Smooth muscle cell (in vitro differentiated cells): ENCODE measurements around the gene GRAMD1C. TPM values are rescaled to one million over a fixed set of nuclear protein-coding genes. Genes with fewer than 3 reads are reported as not detected.

ENCODE experiments used
- DNase-seq: peaks from one replicate; lab custom pipeline; 2025; ENCODE audit not compliant: unreplicated experiment; lab: John Stamatoyannopoulos, UW
- H2AFZ ChIP-seq: fragments of 200-600 bp; sonication (generic); 2 replicates; pipeline ENCODE4 v1.6.0; 2016; ENCODE audit warnings: antibody characterized with exemption, low read depth, mild to moderate bottlenecking
- H3F3A ChIP-seq: fragments of 200-600 bp; sonication (generic); 2 replicates; pipeline ENCODE4 v1.6.0; 2017; ENCODE audit warnings: antibody characterized with exemption, low read depth
- H3K27ac ChIP-seq: fragments of 200-600 bp; sonication (generic); 2 replicates; pipeline ENCODE4 v1.5.1; 2016; ENCODE audit warnings: low read depth, mild to moderate bottlenecking
- H3K27me3 ChIP-seq: fragments of 200-600 bp; sonication (generic); 2 replicates; pipeline ENCODE4 v1.6.1; 2016; ENCODE audit warnings: low read depth, mild to moderate bottlenecking
- H3K36me3 ChIP-seq: fragments of 200-600 bp; sonication (generic); 2 replicates; pipeline ENCODE4 v1.5.1; 2016; ENCODE audit warnings: low read depth
- H3K4me1 ChIP-seq: fragments of 200-600 bp; sonication (generic); 2 replicates; pipeline ENCODE4 v1.5.1; 2016; ENCODE audit warnings: low read depth
- H3K4me2 ChIP-seq: fragments of 200-600 bp; sonication (generic); 2 replicates; pipeline ENCODE4 v1.6.0; 2016; ENCODE audit warnings: mild to moderate bottlenecking
- H3K4me3 ChIP-seq: fragments of 200-600 bp; sonication (generic); 2 replicates; pipeline ENCODE4 v1.5.1; 2016; ENCODE audit warnings: mild to moderate bottlenecking
- H3K79me2 ChIP-seq: fragments of 200-600 bp; sonication (generic); 2 replicates; pipeline ENCODE4 v1.6.0; 2016; ENCODE audit warnings: low read depth, mild to moderate bottlenecking
- H3K9ac ChIP-seq: fragments of 200-600 bp; sonication (generic); 2 replicates; pipeline ENCODE4 v1.6.0; 2016; ENCODE audit warnings: low read depth
- H3K9me3 ChIP-seq: fragments of 200-600 bp; sonication (generic); replicated peaks from 2 replicates; pipeline ENCODE4 v1.5.1; 2016; ENCODE audit warnings: low read depth
- H4K20me1 ChIP-seq: fragments of 200-600 bp; sonication (generic); 2 replicates; pipeline ENCODE4 v1.6.0; 2016; ENCODE audit warnings: low read depth
- WGBS: methylation state at CpG from one replicate; pipeline ENCODE4 v1.1.7; 2016; ENCODE audit warnings: low lambda C conversion rate; 5-methylcytosine and 5-hydroxymethylcytosine counted together
- polyA plus RNA-seq: library from polyadenylated mRNA; unstranded; fragments of >200 nt; fragmentation: Nextera tagmentation; extraction: Ambion mirVana; gene quantifications from 2 replicates; pipeline ENCODE4 v1.2.1, GENCODE V29; 2016
- total RNA-seq: library from RNA; depleted of rRNA; stranded (reverse); fragments of >200 nt; gene quantifications from 2 replicates; pipeline ENCODE4 v1.2.3, GENCODE V29; 2014
- TF ChIP-seq, protein P1 (sequence below): fragments of 200-600 bp; sonication (generic); IDR thresholded peaks from 2 replicates; pipeline ENCODE4 v1.5.1; 2017; ENCODE audit warnings: borderline replicate concordance, mild to moderate bottlenecking, antibody characterized with exemption; ENCODE audit not compliant: insufficient read depth, poor library complexity, severe bottlenecking

GRAMD1C gene
- total and polyA plus RNA-seq, 2 experiments from 2014 or later = 1.8 to 1.9 TPM

DNA sequence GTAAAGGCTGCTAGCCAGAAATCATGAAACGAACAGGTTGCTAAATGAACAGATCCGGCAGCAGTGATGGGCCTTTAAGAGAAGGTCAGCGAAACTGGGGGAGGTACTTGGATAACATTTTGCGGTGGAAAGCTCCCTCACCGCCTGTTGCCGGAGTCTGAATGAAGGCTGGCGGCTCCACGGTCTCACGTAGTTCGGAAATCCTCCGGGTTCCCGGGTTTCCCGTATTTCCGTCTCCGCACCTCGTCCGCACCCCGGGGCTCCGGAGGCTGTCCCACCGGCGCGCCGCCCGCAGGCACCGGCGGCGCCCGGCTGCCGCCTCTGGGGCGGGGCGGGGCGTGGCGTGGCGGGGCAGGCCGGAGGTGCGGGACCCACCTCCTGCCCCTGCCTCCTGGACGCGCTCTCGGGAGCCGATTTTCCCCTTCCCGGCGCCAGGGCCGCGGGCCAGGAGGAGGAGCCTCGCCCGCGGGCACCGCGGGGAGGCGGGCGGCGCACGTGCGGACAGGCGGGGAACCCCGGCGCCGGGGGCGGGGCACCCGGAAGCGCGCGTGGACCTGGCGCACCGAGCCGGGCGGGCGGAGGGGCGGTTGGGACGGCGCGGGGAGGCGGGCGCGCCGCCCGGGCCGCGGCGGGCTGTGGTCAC lies 108.9 kb downstream of the GRAMD1C start, which contains the start of gene ZDHHC23:
Gene ZDHHC23 (plus strand): TSS at position 642 of the 643 bp plus-strand sequence. CDS start 790 bp downstream, outside the sequence.
- Histone ChIP-seq H2AFZ (peak within 1 kb of the TSS; percentile 69), H3K27me3 (peaks cover 51% of the 10 kb centered on the region), H3K4me2 (peak within 1 kb of the TSS; percentile 83), H4K20me1 (no peaks in the 10 kb centered on the region), H3K4me1 (no peaks in the 10 kb centered on the region), H3K9ac (no peak within 1 kb of the TSS), H3K9me3 (no peaks in the 10 kb centered on the region), H3K36me3 (no peaks in the 10 kb centered on the region), H3K4me3 (peak within 1 kb of the TSS; percentile 55), H3K27ac (no peak within 1 kb of the TSS), H3F3A (peaks cover 4% of the 10 kb centered on the region), H3K79me2 (no peaks in the 10 kb centered on the region)
- peak; percentile 10 for DNase-seq
- TF ChIP-seq, protein P1, sequence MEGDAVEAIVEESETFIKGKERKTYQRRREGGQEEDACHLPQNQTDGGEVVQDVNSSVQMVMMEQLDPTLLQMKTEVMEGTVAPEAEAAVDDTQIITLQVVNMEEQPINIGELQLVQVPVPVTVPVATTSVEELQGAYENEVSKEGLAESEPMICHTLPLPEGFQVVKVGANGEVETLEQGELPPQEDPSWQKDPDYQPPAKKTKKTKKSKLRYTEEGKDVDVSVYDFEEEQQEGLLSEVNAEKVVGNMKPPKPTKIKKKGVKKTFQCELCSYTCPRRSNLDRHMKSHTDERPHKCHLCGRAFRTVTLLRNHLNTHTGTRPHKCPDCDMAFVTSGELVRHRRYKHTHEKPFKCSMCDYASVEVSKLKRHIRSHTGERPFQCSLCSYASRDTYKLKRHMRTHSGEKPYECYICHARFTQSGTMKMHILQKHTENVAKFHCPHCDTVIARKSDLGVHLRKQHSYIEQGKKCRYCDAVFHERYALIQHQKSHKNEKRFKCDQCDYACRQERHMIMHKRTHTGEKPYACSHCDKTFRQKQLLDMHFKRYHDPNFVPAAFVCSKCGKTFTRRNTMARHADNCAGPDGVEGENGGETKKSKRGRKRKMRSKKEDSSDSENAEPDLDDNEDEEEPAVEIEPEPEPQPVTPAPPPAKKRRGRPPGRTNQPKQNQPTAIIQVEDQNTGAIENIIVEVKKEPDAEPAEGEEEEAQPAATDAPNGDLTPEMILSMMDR = no peak
- under 1% methylated on average over 25 of the region's 80 CpGs for WGBS

DNA sequence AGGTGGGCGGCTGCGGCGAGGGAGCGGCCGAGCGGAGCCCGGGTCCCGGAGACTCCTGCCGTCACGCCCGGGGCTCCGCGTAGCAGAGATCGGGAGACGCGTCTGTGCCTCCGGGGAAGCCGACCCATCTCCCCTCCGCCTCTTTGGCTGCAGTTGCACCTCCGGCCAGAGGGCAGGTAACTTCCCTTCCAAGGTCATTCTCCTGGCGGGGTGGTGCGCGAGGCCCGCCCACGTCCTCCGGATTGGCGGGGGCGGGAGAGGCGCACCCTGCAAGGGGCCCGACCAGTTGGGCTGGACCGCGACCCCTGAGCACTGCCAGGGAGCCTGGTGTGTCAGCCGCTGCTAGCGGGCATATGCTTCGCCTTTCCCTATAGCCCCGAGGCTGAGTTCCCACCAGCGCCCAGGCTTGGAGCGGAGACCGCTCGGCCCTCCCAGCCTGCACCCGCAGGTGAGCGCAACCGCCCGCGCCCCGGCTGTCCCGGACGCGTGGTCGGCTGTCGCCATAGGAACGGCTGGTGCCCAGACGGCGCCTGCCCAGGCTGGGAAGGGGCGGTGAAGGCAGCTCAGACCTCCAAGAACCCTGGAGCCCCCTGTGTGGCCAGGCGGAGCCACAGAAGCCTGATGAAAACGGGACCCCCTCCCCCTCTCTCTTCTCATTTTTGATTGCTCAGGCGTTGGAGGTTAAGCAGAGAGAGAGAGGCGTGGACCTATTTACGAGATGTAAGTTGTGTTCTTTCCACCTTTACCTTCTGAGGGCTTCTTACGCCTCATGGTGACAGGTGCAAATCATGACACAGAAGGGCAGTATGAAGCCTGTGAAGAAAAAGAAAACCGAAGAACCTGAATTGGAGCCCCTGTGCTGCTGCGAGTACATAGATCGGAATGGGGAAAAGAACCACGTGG lies 109.7 kb downstream of the GRAMD1C start:
- peaks cover 51% of the 10 kb centered on the region for H3K27me3 ChIP-seq
- H2AFZ ChIP-seq = peak overlapping the region; percentile 27
- H3K36me3 ChIP-seq = no peaks in the 10 kb centered on the region
- H3K79me2 ChIP-seq = no peaks in the 10 kb centered on the region
- peak overlapping the region; percentile 55 for H3K4me3 ChIP-seq
- H3K9ac ChIP-seq = no peak overlapping the region
- peak overlapping the region; percentile 83 for H3K4me2 ChIP-seq
- H3K9me3 ChIP-seq = no peaks in the 10 kb centered on the region
- no peak for DNase-seq
- TF ChIP-seq, protein P1 = no peak
- WGBS = 5% methylated on average over 54 of the region's 65 CpGs
- no peaks in the 10 kb centered on the region for H3K4me1 ChIP-seq
- H4K20me1 ChIP-seq = no peaks in the 10 kb centered on the region
- peaks cover 4% of the 10 kb centered on the region for H3F3A ChIP-seq
- H3K27ac ChIP-seq = no peak overlapping the region

DNA sequence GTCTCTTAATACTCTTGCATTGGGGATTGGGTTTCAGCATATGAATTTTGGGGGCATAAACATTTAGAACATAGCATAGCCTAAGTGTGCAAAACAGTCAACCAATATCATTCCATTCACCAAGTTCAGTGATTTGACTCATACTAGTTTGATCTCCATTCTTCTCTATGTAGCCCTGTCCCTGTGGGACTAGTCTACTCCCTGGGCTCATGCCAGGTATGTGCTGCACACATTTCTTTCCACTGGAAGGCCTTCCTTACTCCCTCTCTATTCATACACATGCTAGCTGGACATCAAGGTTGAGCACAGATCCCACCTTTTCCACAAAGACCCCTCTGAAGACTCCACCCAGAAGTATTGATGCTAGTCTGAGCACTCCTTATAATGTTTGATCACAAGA lies 114.3 kb downstream of the GRAMD1C start:
- Histone ChIP-seq H3K4me1 (no peaks in the 10 kb centered on the region), H3K4me3 (no peak overlapping the region), H3K36me3 (no peaks in the 10 kb centered on the region), H3K79me2 (no peaks in the 10 kb centered on the region), H2AFZ (no peak overlapping the region), H3K27ac (no peak overlapping the region), H3K27me3 (peaks cover 29% of the 10 kb centered on the region), H3F3A (peaks cover 4% of the 10 kb centered on the region), H4K20me1 (no peaks in the 10 kb centered on the region), H3K4me2 (no peak overlapping the region), H3K9me3 (no peaks in the 10 kb centered on the region), H3K9ac (no peak overlapping the region)
- DNase-seq = no peak
- TF ChIP-seq, protein P1 = no peak
